HG03025 (cell line): ENCODE results near the gene MRPS6.

Experiments
- ATAC-seq: cut with Tn5 transposase; IDR thresholded peaks from one replicate; pipeline ENCODE4 v1.9.1; 2021; ENCODE audit warnings: mild to moderate bottlenecking, moderate library complexity; ENCODE audit not compliant: unreplicated experiment, low FRiP score

The MRPS6 gene

GRCh38 chr21:34094949-34095348 lies 21.6 kb downstream of the MRPS6 start:
- no peak for ATAC-seq

GRCh38 chr21:34097442-34097841 lies 24.1 kb downstream of the MRPS6 start:
- ATAC-seq = no peak

- ATAC-seq = no peak
Measured at GRCh38 chr21:34100337-34100736, 27.0 kb downstream of the MRPS6 start.

- no peak for ATAC-seq
Measured at GRCh38 chr21:34100790-34101189, 27.4 kb downstream of the MRPS6 start.

- no peak for ATAC-seq
Measured at GRCh38 chr21:34105947-34106541, 32.7 kb downstream of the MRPS6 start.

GRCh38 chr21:34107606-34108005 lies 34.2 kb downstream of the MRPS6 start:
- no peak for ATAC-seq

DNA sequence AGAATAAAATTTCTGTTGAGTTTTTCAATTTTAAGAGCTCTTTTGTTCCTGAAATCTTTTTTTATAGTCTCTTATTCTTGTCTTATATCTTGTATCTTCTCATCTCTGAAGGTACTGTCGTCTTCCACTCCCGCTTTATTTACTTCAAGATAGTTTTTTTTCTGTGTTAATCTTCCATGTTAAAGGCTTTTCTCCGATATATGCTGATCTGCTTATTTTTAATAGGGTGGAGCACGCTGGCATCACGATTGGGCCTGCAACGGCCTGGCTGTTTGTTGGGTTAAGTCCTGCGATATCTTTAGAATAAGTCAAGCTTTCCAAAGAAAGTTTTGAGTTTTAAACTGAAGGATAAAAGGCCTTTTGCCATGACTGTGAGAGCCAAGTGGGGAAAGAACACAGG lies 35.7 kb downstream of the MRPS6 start:
- no peak for ATAC-seq

DNA sequence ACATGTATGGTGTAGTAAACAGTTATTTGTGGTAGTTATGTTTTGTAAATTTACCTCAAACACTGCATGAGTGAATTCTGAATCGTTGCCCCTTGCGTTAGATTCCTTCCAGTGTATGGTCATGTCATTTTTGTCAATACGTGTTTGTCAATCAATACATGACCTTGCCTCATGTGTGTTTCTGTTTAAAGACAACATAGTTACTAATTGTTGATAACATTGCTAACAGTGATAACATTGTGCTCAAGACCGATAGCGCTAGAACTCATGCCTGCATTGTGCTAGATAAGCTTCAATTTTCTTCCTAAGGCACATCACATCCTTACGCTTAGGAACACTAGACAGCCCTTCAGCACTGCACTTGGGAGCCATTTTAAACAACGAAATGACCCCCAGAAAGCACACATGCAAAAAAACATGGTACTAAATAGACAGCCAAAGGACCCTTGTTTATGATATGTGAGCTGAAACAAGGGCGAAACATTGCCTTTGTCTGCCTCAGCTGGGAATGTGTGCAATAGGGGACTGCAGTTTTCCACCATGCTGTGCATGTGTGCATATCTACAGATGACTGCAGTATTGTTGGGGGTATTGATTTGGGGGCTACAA lies 37.3 kb downstream of the MRPS6 start:
- no peak for ATAC-seq

- no peak for ATAC-seq
Measured at GRCh38 chr21:34112316-34113033, 39.1 kb downstream of the MRPS6 start.

DNA sequence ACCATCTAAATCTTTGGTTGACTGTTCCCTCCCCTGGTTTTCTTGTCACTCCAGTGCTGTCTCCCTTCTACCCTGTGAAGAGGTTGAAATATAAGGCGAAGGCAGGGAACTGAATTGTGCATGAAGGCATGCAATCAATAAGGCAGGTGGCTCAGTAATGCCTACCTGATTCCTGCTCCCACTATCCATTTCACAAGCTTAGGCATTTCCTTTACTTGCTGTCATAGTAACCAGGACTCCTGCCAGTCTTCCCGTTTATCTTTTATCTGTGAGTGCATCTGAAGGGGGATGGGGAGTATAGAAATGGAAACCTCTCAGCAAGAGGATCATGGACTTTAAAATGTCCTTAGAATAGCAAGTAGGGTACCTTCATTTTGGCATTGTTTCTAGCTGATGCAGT lies 40.5 kb downstream of the MRPS6 start:
- no peak for ATAC-seq

DNA sequence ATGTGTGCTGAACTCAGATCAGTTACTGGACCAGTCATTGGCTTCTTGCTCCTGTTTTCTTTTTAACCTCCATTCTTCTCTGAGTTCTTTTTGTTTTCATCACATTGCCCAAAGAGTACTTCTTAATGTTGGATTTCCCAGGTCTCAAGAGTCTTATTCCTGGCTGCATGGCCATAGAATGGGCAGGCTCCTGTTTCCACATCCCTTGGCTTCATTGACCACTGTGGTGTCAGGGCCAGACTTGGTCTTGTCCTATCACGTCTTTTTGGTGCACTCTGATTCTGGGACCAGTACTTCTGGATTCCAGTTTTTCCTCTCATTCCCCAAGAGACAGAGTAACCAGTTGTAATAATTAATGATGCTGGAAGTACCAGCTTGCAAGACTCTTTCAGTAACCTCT lies 41.8 kb downstream of the MRPS6 start:
- no peak for ATAC-seq

- no peak for ATAC-seq
Measured at GRCh38 chr21:34116569-34116968, 43.2 kb downstream of the MRPS6 start.

DNA sequence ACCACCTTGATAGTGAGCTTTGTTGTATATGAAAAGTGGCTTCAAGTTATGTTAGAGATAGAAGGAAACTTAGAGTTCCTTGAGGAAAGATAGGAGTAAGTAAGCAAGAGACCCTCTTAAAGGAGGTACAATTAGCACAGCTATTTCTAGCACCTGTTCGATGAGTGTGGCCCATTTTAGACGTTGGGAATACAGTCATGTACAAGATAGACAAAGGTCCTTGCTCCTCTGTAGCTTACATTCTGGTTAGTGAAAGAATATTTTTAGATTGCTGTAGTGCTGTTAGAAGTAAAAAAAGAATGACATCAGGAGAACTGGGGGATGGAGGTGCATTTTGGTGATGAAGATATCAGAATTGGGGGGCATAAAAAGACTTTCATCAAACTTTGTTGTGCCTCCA lies 47.5 kb downstream of the MRPS6 start:
- no peak for ATAC-seq

GRCh38 chr21:34122047-34122446 lies 48.7 kb downstream of the MRPS6 start:
- ATAC-seq = no peak

DNA sequence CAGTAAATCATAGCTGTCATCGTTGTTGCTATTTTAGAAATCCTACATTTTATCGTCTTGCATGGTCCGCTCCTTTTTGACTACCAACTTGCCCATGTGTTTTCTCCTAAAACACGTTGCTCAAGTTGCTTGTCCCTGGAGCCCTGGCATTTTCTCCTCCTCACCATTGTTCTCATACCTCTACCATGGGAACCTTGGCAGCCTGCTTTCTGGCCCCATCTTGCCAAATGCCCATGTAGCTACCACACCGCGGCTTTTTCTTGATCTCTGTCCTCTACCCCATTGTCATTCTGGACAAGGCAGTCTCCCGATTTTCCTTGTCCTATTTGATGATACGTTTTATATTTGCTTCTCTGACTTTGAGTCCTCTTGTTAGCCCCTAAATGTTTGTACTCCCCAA lies 50.2 kb downstream of the MRPS6 start:
- ATAC-seq = no peak

GRCh38 chr21:34126269-34126668 lies 52.9 kb downstream of the MRPS6 start:
- ATAC-seq = no peak

DNA sequence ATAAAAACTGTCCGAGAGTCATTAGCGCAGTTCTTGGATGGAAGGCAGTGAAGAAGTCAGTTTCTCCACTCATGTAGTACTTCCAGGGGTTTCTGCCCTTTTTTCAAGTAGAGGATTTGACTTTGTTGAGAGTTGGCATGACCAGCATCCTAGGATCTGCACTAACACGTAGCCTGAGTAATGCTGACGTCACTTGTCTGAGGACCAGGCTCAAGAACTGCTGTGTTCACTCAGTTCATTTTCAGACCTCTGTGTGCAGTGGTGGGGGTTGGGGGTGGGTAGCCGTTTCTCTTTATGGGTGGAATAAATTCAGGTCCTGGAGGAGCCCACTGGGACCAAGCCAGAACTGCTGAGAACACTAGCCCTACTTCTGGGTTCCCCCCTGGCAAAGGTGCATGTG lies 53.3 kb downstream of the MRPS6 start:
- no peak for ATAC-seq

GRCh38 chr21:34128124-34128523 lies 54.7 kb downstream of the MRPS6 start:
- no peak for ATAC-seq

GRCh38 chr21:34128674-34129038 lies 55.3 kb downstream of the MRPS6 start:
- no peak for ATAC-seq

DNA sequence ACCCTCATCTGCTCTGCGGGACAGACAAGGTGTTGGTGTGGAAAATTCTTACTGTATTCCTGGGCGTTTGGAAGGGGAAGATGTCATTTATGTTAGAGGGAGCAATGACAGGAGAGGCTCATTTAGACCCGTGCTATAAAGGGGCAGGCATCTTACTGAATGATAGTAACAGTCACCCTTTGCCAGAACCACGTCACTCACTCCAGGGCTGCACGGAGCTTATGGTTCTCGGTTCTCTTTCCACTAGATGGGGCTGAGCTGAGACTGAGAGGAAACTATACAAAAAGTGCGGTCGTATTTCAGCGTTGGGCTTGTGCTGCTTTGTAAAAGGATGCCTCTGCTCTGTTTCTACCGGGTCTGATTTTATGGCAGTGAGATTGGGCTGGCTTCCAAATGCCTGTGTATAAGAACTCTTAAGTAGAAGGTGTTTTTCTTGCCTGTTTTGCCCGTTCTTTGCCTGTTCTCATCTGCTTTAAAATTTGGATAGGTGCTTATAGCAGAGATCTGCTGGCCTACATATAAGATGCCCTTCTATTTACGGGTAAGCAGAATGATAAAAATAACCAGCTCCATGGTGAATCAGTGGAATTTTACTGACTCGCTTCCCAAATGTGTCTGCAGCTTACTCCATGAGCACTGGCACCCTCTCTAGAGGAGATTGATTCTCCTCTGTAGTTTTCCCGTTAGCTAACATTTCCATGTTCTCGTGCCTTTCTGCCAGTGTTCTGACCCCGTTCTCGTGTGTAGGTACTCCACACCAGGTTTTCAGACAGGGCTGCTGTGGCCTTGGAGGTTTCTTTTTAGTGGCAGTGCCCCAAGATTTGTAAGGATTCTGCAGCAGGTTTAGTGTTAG lies 55.9 kb downstream of the MRPS6 start:
- no peak for ATAC-seq
